Measurements from ENCODE around the gene ZFYVE28.

The ZFYVE28 gene

DNA sequence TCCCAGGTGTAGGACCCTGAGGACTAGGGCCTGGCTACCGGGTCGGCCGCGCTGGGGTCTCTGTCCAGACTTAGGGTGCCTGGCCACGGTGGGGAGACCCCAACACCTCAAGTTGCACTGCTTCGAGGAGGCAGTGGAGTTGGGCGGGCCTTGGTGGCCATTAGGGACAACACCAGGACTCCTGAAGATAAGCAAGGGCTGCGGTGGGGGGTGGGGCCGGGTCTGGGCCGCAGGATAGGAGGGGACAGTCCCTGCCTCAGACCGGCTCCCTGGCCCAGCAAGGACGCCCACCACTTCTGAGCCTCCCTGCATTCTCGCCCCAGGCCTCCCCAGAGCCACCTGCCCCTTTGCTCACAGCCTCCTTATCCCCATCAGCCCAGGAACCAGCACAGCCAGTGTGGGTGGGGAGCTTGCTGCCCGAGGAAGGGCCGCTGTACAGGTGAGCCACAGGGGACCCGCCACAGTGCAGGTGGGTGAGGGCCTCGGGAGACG, 151.1 kb downstream of the ZFYVE28 start:
- no peak for DNase-seq

DNA sequence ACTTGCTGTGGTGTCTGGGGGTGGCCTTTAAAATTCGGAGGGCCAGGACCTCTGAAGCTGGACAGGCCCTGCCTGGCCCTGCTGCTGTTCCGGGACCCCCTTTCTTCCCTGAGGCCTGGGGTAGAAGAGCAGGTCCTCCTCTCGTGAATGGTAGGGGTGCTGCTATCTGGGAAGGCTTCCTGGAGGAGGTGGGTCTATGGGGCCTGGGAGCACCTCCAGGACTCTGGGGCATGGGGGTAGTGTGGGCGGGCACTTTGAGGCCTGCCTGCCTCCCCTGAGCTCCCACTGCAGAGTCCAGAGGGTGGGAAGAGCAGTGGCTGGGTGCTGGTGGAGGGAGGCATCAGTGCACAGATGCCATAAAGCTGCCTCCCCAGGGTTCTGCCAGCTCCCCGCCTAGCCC, 151.6 kb downstream of the ZFYVE28 start:
- no peak for DNase-seq

DNA sequence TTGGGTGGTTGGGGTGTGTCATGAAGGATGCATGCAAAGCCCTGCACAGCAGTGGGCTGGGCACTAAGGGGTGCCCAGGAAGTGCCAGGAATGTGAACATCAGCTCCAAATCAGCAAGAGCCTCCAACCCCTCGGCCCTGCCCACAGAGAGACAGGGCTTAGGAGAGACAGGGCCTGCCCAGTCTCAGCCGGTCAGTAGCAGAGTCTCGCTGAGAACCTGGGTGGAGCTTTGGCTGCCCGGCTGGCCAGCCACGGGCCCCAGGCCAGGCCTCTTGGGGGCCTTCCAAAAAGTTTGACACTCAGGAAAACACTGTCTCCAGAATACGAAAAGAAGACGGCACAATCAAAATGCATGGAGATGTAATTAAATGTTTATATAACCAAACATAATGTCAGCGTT, 152.3 kb downstream of the ZFYVE28 start:
- DNase-seq: no peak

DNA sequence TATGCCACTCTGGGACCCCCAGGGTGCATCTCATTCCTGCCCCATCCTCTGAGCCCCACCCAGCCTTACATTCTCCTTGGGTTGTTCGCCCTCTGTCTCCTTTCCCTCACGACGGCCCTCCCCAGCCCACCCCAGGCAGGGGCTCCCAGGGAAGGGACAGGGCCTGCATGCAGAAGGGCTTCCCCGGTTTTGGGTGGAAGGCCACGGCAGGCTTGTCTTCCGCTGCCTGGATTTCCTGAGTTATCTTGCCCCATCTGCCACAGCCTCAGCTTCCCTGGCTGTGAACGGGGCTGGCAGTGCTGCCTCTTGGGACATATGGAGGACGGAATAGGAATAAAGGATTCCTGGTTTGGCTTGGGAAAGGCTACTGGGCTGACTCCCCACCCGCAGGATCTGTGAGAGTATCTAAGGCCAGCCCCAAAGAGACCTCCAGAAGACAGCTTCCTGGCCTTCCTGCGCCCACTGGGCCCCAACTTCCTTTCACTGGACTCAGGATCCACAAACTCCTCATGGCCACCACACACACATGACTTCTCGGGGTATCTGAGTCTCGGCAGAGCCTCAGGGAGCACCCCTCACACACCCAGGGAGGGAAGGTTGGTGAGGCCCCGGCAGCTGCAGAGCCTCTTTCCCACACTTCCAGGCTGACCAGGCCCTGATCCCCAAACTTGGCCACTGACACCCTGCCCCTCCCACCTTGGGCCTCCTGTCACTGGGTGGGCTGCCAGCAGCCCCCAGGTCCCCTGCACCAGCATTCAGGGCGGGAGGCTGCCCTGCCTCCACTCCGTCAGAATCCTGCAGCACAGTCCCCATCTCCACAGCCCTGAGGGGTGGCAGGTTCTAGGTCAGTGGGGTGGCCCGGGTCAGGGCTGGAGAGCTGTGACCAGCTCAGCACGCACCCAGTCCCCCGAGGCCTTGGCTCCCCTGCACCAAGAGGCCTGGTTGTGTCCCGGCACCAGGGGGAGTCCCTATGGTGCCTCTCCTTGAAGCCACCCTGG, 153.0 kb downstream of the ZFYVE28 start:
- DNase-seq: no peak

DNA sequence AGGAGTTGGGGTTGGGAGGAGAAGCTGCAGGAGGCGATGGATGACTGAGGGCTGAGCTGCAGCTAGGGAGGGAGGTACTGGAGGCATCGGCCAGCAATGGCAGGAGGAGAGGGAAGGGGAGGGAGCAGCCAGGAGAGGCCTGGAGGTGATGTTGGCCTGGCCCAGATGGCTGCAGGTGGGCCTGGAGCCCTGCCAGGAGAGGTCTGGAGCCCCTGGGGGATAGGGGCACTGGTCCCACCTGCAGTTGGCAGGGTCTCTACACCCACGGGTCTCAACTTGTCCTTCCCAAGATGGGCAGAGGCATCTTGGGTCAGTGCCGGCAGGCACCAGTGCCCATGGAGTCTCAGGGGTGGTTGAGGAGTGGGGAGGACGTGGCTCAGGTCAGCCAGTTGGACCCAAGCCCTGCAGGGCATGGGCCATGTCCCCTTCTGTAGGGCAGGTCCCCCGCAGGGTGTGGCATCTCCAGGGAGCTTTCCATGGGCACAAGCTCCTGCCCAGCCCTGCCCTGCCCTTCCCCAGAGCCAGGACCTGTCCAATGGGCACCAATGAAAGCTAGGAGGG, 153.9 kb downstream of the ZFYVE28 start:
- no peak for DNase-seq

DNA sequence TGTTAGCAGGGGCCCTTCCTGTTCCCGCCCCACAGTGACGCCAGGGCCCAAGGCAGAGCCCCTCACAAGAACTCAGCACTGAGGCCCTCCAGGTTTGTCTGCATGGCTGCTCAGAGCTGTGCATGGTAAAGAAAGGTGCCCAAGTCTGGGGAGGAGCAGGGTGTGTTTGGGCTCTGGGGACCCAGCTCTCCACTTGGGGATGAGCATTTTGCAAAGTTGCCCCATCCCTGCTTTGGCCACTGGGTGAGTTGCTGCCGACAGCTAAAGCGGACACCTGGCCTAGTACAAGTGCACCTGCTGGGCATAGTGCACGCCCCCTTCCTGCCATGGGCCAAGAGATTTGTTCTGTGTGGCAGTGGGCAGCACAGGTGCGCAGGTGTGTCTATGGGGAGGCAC, 154.5 kb downstream of the ZFYVE28 start:
- DNase-seq: no peak

DNA sequence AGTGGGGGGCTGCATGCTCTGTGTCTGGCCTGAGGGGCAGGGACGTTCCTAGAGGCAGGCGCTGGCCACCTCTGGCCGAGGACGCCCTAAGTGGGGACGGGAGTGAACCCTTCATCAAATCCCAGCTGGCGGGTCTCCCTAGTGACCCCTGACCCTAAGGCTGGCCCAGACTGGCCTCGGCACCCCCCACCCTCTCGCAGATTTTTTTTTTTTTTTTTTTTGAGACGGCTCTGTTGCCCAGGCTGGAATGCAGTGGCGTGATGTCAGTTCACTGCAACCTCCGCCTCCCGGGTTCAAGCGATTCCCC, 155.5 kb downstream of the ZFYVE28 start:
- DNase-seq: no peak

DNA sequence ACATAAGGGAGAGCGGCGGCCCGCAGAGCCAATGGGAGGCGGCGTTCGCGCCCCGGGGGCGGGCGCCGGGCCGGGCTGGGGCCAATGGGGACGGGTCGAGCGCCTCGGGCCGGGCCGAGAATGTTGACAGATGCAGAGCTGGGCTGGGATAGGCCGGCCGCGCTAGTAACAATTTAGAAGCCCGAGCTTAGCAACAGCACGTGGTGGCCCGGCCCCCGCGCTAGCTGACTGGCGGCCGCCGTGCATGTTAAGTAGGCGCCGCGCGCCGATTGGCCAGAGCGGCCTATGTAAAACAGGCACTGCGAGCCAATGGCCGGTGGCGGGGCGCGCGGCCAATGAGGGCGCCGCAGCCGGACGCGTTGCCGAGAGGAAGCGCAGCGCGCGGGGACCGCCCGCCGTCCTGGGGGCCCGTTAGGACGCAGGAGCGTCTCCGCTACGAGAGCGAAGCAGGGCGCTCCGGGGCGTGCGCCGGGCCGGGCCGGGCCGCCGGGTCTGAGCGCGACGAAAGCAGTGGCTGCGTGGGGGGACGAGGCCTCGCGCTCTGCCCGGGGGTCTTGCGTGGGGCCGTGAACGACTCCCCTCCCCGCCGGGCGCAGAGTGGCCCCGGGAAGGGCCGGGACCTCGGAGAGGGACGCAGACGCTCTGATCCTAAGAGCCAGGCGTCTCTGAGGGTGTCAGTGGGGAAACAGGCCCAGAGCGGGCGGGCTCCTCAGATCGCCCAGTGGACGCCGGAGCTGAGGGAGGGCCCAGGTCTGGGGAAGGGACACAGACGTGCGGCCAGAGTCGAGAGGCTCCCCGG, 156.1 kb downstream of the ZFYVE28 start:
- DNase-seq: peak; percentile 99

DNA sequence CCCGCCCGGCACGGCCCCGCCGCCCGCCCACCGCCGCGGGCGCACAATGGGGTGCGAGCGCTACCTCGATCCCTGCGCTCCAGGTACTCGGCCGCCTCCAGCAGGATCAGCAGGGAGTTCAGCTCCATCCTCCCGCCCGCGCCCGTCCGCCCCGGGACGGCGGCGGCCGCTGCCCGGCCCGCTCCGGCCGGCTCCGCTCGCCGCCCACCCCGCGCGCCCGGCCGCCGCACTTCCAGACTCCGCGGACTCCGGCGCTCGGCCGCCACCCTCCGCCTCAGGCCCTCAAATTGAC, 156.6 kb downstream of the ZFYVE28 start, which contains the start of gene MXD4:
Gene MXD4, minus strand, starts transcription at position 257 of the 292 bp plus-strand sequence. Its CDS starts 129 bp downstream, at position 128.
- DNase-seq: no peak

DNA sequence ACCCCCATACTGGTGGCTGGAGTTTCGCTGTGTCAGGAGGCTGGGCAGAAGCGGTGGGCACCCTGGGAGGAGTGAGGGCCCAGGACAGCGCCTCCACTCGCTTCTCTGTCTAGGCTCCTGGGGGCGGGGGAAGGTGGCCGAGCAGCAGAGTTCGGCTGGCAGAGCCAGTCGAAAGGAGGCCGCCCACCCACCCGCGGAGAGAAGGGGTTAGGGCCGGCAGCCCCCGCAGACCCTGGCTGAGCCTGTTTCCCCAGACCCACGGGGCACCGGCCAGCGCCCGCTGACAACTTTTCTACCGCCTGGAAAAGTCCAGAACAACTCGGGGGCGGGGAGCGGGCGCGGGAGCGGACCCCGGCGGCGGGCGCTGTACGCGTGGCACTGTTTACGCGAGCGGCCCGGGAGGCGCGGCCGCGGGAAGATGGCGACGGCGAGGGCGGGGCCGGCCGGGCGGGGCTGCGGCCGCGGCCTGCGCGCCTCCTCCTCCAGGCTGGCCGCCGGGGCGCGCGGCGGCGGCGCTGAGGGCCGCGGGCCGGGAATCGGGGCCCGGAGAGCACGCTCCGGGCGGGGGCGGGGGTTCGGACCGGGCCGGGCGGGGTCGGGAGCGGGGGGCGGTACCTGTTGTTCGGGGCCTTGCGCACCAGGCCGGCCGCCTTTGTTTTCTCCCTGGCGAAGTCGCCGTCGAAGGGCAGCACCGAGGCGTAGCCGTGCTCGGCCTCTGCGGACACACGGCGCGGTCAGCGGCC, 157.2 kb downstream of the ZFYVE28 start:
- DNase-seq: peak; percentile 31

DNA sequence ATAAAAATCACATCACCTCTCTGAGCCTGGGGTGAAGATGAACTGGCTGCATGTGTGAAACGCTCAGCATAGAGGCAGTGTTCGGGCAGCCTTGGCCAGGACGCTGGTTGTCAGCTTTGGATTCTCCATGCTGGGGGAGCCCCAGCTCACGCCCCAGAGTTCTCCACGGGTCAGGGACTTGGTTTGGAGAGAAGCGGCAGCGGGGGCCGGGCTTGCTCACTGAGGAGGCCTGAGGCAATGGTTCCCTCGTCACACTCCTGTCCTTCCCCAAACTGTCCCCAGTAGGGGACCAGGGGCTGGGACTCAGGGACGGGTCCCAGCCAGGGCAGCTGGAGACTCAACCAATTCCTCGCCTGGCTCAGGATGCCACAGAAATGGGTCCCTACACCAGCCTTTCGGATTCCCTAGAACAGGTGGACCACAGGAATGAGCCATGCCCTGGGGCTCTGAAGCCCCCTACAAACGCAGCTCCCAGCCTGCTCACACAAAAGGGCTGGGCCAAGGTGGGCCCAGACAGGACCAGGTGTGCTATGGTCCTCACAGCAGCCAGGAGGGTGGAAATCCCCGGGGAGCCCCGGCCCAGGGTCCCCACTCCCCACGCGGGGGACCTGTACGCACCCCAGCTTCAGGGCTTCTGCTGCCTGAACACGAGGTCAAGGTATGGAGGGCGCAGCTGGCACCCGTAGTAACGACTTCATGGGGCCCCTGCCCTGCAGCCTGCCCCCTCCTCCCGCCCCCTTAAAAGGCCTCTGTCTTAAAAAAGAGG, 157.9 kb downstream of the ZFYVE28 start:
- peak; percentile 3 for DNase-seq

DNA sequence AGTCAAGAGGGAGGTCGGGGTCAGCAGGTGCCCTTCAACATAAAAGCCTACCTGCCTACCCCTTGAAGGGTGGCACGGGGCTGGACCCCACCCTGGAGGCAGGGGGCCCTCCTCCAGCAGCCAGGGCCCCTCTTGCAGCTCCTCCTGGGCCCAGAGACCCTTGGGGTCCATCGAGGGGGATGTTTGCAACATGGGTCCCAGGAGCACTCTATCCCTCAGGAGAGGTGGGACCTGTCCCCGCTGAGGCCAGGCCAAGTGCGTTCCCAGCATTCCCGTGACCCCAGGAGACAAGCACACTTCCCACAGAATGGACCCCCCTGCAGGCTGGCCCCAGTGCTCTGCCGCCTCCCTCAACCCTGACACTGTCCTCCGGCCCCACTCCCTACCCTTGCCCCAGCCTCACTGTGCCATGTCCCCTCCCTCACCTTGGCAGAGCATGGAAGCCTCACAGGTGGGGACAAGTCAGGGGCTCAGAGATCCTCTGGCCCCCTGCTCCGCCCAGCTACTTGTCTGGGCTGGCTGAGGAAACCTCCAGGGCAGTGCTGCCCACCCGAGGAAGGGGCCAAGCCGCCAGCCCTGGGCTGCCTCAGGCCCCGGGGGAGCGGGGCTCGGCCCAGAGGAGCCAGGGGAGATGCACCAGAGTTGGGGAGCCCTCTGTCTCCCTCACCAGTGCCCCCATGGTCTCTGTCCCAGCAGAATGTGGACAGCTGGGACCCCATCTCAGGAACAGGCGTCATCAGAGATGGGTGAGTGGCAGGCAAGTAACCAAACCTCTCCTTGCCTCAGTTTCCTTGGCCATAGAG, 158.7 kb downstream of the ZFYVE28 start:
- DNase-seq: peak; percentile 2

DNA sequence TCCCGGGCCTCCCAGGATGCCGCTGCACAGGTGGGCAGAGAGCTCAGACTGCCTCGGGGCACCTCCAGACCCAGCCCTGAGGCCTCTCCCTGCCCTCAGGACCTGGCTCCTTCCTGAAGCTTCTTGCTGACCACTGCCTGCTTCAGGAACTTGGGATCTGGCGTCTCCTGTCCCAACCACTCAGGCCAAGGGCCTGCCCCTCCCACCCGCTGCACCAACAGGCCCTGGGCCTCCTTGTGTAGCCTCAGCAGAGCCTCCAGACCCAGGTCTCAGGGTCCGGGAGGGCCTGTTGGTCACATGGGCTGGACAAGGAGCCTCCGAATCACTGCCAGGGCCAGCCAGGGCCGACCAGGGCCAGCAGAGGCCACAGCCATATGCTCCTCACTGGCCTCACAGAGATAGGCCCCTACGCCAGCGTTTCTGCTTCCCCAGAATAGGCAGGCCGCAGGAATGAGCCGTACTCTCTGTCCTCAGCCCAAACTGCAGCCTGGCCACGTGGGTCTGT, 159.4 kb downstream of the ZFYVE28 start:
- peak; percentile 0 for DNase-seq

DNA sequence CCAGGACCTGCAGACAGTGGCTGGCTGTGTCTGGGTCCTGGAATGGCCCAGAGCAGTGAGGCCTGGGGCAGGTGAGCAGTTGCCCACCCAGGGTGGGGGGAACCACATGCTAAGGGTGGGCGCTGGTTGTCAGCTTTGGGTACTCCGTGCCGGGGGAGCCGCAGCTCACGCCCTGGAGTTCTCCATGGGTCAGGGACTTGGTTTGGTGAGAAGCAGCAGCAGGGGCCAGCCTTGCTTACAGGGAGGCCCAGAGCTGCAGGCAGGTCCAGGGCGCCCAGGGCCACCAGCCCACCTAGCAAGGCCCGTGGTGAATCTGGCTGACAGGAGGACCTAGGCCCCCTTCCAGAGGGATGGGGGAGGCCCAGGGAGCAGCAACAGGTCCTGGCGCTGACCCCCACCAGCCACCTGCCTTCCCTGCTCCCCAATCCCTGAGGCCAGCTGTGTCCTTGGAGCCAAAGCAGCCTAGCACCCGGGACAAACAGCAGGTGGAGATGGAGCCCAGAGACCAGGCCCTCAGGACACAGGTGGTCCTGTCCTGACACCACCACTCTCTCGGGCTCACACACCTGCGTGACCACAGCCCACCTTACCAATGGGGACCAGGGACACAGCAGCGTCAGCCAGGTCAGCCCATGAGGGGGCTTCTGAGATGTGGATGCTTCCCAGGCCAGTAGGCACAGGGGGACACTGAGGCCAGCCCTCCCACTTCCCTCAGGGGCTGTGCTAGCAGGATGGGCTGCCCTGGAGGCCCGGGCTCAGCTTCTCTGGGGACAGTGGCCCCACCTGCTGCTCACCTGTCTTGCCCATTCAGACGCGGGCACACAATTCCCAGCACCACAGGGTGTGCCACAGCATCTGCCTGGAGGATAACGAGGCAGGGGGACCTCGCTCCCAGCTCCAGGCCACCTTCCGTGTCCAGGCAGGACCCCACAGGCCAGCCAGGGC, 160.1 kb downstream of the ZFYVE28 start:
- peak; percentile 1 for DNase-seq

DNA sequence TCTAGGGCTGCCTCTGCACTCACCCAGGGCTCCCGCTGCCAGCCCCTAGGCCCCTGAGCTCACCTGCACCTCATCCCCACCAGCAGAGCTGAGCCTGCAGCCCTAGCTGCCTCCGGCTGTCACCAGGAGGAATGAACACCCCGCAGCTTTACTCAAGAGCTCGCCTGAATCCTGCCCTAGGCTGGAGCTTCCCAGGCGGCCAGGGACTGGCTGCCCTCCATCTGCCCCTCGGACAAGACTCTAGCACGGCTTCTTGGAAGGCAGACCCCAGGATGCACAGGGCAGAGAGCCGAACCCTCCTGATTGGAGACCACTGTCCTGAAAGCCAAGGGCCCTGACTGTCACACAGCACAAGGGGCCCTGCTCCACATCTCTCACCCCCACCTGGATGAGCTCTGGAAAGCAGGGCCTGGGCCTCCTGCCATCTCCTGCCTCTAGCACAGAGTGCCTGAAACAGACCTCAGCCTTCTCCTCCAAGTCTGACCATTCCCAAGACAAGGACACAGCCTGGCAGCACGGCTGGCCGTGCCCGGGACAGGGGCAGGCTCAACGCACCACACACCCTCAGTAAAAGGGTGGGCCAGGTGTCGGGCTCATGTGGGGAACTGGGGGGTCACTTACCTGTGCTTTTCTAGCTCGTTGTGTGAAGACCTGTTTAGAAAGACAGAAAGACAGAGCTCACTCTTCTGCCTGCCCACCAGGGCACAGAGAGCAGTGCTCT, 160.9 kb downstream of the ZFYVE28 start:
- DNase-seq: peak; percentile 1

DNA sequence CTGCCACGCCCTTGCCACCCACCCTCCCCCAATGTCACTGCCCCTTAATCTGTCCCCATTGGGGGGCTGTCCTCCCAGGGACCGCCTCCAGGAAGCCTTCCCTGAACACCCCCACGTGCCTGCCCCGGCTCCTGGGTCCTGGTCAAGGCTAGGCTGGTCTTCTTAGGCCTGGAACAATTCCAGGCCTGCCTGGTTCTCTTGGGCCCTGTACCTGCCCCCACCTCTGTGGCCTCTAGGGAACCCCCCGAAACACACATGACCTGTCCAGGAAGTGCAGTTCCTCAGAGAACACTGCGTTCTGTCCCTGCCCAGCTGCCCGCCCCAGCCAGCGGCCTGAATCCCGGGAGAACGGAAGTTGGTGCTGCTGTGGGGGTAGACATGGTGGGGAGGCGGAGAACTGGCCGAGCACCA, 161.7 kb downstream of the ZFYVE28 start:
- no peak for DNase-seq

DNA sequence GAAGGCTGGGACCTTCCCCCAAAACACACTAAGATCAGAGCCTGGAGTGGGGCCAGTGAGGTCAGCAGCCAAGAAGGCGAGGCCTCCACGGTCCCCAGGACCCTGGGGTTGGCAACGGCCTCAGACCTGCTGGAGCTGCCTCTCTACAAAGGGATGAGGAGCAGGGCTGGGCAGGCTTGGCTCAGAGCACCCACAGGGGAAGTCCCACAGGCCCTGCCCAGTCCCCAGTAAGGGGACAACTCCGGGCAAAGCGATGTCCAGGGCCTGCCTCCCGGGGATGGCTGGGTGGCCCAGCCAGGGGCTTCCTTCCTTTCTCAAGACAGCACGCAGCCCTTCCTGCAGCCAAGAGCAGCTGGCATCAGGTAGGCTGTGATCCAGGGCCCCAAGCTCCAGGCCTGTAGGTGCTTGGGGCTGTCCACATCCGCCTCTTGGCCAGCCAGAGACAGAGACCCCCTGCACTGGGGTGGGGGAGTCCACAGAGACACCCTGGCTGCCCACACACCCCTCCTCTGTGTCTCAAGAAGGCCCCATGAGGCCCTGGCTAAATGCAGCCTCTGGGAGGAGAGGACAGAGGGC, 162.2 kb downstream of the ZFYVE28 start:
- DNase-seq: peak; percentile 1

DNA sequence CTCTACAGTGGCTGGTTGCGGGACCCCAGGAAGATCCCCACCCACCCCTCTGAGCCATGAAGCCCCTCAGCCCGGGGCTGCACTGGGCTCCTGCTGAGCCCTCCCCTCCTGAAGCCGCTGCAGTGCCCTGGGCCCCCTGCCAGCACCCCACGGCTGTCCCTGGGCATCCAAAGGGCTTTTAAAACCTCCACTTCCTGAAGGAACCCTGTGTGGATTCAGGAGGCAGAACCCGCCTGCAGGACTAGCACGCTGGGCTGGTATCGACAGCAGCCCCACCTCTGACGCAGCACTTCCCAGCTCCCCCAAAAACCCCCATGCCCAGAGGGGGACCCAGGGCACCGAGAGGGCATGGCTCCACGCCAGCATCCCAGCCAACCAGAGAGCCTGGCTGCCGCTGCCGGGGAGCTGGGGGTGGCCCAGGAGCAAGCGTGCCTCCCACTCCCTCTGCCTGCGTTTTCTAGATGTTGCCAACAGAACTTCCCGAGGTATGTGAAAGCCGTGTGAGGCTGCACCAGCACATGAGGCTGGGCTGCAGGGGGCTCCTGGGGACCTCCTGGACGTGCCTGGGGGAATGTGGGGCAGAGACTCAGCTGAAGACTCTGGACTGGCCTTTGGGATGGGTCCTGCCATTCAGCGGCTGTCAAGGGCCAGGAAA, 162.8 kb downstream of the ZFYVE28 start:
- DNase-seq: peak; percentile 1

Data from stimulated activated CD4-positive, alpha-beta T cell treated with anti-CD3 and anti-CD28 coated beads, Interleukin-1b, Interleukin-23, amount 100 ng/mL, for 48 hours (primary cell).